Measurements from ENCODE around the gene TAMM41. TPM values are rescaled to one million over a fixed set of nuclear protein-coding genes. Genes with fewer than 3 reads are reported as not detected.

TAMM41 gene
- total and polyA plus RNA-seq, 10 of the 15 experiments (the other 5 are each of a cell fraction or from before 2014, with no cell fraction given), result 10.4 to 36.6 (median 18.3) TPM

- BruUV-seq (replicated peaks), result no TSS peak
- ChIA-PET CTCF (no interaction called here), RAD21 (ENCODE audit: unreplicated experiment) (no interaction called here), SMC1A (ENCODE audit: uncharacterized antibody, unreplicated experiment) (no interaction called here), POLR2A (no interaction called here)
- no peak overlapping the region for H2AFZ ChIP-seq (ENCODE audit: control insufficient read depth, low read depth, low read length)
- no peaks in the 10 kb centered on the region for H3K27me3 ChIP-seq (replicated peaks in 1 of 2; ENCODE audit: control insufficient read depth in 2 of 2, insufficient read depth in 2 of 2, low read length in 1 of 2)
- H3K36me3 ChIP-seq (ENCODE audit: control insufficient read depth in 2 of 2, insufficient read depth in 2 of 2, low read length in 1 of 2), result no peaks in the 10 kb centered on the region
- H3K4me2 ChIP-seq (ENCODE audit: control insufficient read depth, insufficient read depth), result no peak overlapping the region
- TF ChIP-seq SKIL (IDR thresholded peaks at IDR 0.05; ENCODE audit: low read depth, poor library complexity, severe bottlenecking) (no peak), YBX1 (IDR thresholded peaks at IDR 0.05) (no peak), RFX5 (IDR thresholded peaks at IDR 0.05; ENCODE audit: low read depth, low read length) (no peak), SMC3 (IDR thresholded peaks at IDR 0.05; ENCODE audit: borderline replicate concordance, low read length) (no peak), MAX (IDR thresholded peaks at IDR 0.05; ENCODE audit: low read depth, low read length) (no peak), WRNIP1 (IDR thresholded peaks at IDR 0.05; ENCODE audit: borderline replicate concordance, low read depth, low read length) (no peak), STAT1 (conservative IDR thresholded peaks at IDR 0.05) (no peak), ZNF592 (IDR thresholded peaks at IDR 0.05) (no peak), NFYB (IDR thresholded peaks at IDR 0.05; ENCODE audit: insufficient read depth, low read depth, low read length) (no peak), ATF3 (IDR thresholded peaks at IDR 0.05; ENCODE audit: borderline replicate concordance, extremely low read depth, low read depth, low read length) (no peak), JUNB (IDR thresholded peaks at IDR 0.05) (no peak), HDAC2 (IDR thresholded peaks at IDR 0.05) (no peak)
- H4K20me1 ChIP-seq (ENCODE audit: control insufficient read depth, insufficient read depth), result no peaks in the 10 kb centered on the region
- no peak overlapping the region for H3K9ac ChIP-seq (ENCODE audit: control insufficient read depth, insufficient read depth, low read length)
- H3K4me3 ChIP-seq, result no peak overlapping the region
- intact Hi-C loops (cut with micrococcal nuclease; ENCODE audit: unreplicated experiment), result no loop called here
- no peaks in the 10 kb centered on the region for H3K9me3 ChIP-seq (replicated peaks; ENCODE audit: control insufficient read depth, insufficient read depth, low read length)
- H3K27ac ChIP-seq (ENCODE audit: control insufficient read depth, insufficient read depth), result no peak overlapping the region
- in situ Hi-C loops (cut with MboI), result no loop called here
- ATAC-seq, result no peak
- no peak for FAIRE-seq
- H3K79me2 ChIP-seq (ENCODE audit: control insufficient read depth, insufficient read depth, low read length), result no peaks in the 10 kb centered on the region
- 89% methylated on average over 8 of the region's 8 CpGs for WGBS (ENCODE audit: insufficient coverage, insufficient replicate concordance, low lambda C conversion rate, missing lambda C conversion rate)
- no peak for DNase-seq (ENCODE audit: low read depth, low spot score)
- H3K4me1 ChIP-seq (ENCODE audit: control insufficient read depth, insufficient read depth, low read length), result peaks cover 6% of the 10 kb centered on the region
These were observed 71.2 kb downstream of the TAMM41 start for GRCh38 chr3:11775493-11775892.

Data from GM12878 (cell line).